Activated CD4-positive, alpha-beta T cell treated with anti-CD3 and anti-CD28 coated beads for 4 hours (primary cell): ENCODE measurements around the gene SYT6.
"Not testable (repeated sequence)": the region's sequence is repeated elsewhere in the genome, so short reads cannot be mapped to it uniquely, and the experiment has no call there.

Experiments
- DNase-seq, 2 donors: peaks; one replicate each; pipeline ENCODE4 v3.0.0-alpha.2; 2020

SYT6 gene

GRCh38 chr1:114090738-114091505 is 62.7 kb downstream of the SYT6 start:
- no peak for DNase-seq

- DNase-seq, result no peak
These were observed 64.0 kb downstream of the SYT6 start for GRCh38 chr1:114089502-114090138.

GRCh38 chr1:114088392-114089299 is 65.0 kb downstream of the SYT6 start:
- no peak for DNase-seq

GRCh38 chr1:114087495-114087894 is 66.2 kb downstream of the SYT6 start:
- no peak for DNase-seq

- no peak for DNase-seq
These were observed 66.9 kb downstream of the SYT6 start for GRCh38 chr1:114086601-114087368.

GRCh38 chr1:114082867-114083585 is 70.6 kb downstream of the SYT6 start:
- DNase-seq, result no peak

GRCh38 chr1:114082304-114082630 is 71.4 kb downstream of the SYT6 start:
- no peak for DNase-seq

GRCh38 chr1:114081437-114082303 is 72.0 kb downstream of the SYT6 start:
- no peak for DNase-seq

- no peak for DNase-seq
These were observed 72.9 kb downstream of the SYT6 start for GRCh38 chr1:114080511-114081436.

GRCh38 chr1:114079596-114080190 is 74.0 kb downstream of the SYT6 start:
- no peak for DNase-seq

GRCh38 chr1:114078116-114078515 is 75.6 kb downstream of the SYT6 start:
- DNase-seq, result no peak

GRCh38 chr1:114077188-114077587 is 76.5 kb downstream of the SYT6 start:
- DNase-seq, result no peak

GRCh38 chr1:114076308-114076707 is 77.4 kb downstream of the SYT6 start:
- no peak for DNase-seq

- DNase-seq, result no peak
These were observed 78.0 kb downstream of the SYT6 start for GRCh38 chr1:114075546-114076242.

- no peak for DNase-seq
These were observed 78.6 kb downstream of the SYT6 start for GRCh38 chr1:114075105-114075504.

GRCh38 chr1:114072246-114072645 is 81.4 kb downstream of the SYT6 start:
- DNase-seq, result no peak

GRCh38 chr1:114069762-114070161 is 83.9 kb downstream of the SYT6 start:
- DNase-seq, result not testable (repeated sequence)

- DNase-seq, result not testable (repeated sequence)
These were observed 85.0 kb downstream of the SYT6 start for GRCh38 chr1:114068684-114069083.

GRCh38 chr1:114065671-114066070 is 88.0 kb downstream of the SYT6 start:
- DNase-seq, result not testable (repeated sequence)
